NCI-H187 (cell line): ENCODE data around the gene SELENOP.
A peak's percentile ranks its signal among the peaks of the same experiment; 100 is the strongest.
"Not testable (repeated sequence)": the region's sequence is repeated elsewhere in the genome, so short reads cannot be mapped to it uniquely, and the experiment has no call there.

ENCODE experiments used
- DNase-seq, 2 experiments: peaks; one replicate each; lab custom pipeline; 2025; lab: John Stamatoyannopoulos, UW

The SELENOP gene, protein sequence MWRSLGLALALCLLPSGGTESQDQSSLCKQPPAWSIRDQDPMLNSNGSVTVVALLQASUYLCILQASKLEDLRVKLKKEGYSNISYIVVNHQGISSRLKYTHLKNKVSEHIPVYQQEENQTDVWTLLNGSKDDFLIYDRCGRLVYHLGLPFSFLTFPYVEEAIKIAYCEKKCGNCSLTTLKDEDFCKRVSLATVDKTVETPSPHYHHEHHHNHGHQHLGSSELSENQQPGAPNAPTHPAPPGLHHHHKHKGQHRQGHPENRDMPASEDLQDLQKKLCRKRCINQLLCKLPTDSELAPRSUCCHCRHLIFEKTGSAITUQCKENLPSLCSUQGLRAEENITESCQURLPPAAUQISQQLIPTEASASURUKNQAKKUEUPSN

DNA sequence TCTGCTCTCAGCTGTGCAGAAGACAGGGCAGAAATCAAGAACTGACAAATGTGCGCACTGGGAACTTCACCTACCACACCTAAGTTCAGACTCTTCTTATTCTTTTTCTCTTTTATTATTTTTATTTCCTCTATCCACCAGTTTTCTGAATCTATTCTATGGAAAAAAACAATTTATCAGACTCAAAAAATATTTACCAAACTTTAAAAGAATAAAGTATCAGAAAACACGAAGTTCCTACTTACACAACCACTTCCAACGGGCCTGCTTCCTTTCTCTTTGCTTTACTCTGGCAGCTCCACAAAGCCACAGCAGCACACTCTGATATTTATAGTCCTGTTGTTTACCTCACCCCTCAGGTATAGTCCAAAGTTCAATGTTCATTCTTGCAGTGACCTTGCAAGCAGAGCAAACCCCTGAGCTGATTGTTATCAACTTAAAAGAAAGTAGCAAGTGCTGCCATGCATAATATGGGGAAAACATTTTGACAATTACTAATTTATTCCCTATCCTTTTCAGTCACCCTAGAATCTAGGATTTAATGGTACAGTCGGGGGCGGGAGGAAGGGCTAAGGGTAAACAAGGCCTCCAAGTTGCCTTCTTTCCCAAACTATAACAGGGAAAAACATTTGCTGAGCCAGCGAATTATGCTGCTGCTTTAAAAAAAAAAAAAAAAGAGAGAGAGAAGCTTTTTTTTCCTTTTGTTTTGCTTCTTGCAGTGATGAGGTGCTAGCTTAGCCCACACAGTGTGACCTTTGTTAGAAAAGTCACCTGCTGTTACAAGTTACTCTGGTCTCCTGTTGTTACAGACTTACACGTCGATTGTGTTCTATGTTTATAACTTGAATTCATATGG, at the start of gene SELENOP:
SELENOP (minus strand) TSS at position 302 of the 856 bp plus-strand sequence. CDS start 3,539 bp downstream, outside the sequence.
- peak; percentile 15 to 47 for DNase-seq

DNA sequence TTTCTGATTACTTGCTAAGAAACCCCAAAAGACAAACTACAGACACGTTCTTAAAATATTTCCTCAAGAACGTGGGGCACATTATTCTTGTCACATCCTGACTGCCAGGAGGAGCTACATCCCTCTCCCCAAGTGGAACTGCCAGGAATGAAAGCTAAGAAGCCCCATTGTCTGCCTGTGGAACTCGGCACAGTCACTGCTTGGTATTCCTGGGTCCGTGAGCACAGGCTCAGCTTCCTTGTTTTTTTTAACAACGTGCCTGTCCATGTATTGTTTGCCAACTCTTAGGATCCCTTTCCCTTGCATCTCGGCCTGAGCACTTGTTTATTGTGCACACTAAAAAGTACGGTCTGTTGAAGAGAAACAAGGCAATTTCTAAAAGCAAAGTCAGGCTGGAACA, 47.0 kb upstream of the SELENOP start:
- no peak for DNase-seq

DNA sequence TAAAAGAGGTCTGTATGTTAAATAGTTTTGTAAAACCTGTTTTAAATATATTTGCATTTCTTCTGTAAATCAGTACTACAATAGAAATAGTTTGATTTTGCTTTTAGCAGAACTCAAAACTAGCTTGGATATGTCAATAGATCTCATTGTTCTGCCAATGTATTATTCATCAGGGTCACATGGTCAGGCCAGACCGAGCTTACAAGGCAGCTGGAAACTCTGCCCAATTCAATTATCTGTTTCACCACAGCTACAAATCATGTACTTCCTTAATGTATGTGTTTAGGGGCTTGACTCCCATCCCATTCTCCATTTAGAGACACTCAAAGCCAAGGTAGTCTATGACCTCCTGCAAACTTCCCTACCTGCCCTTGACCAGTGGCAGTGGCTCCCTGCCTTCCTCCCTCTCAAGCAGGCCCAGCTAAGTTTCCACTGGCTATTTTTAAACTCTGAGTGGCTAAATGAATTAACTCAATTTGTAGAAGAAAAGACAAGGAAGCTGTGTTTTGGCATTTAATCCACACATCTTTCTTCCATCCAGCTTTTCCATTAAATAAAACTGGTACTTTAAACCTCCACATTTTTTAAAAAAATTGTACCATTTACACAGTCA, 46.4 kb upstream of the SELENOP start:
- DNase-seq: no peak

DNA sequence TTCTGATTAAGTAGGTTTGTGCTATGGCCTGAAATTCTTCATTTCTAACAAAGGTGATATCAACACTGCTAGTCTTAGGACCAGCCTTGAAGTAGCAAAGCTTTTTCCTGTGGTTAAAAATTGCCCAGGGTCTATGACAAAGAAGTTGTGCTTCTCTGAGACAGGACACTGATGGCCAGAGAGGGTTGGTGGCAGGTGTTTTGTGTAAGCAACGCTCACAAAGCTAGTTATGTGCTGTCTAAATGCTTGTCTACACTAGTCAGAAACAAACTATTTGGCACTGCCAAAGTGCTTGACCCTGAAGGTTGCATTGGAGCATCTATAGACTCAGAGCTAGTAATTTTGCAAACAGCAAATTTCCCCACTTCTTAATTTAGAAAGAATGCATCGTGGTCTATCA, 44.1 kb upstream of the SELENOP start:
- DNase-seq: no peak

DNA sequence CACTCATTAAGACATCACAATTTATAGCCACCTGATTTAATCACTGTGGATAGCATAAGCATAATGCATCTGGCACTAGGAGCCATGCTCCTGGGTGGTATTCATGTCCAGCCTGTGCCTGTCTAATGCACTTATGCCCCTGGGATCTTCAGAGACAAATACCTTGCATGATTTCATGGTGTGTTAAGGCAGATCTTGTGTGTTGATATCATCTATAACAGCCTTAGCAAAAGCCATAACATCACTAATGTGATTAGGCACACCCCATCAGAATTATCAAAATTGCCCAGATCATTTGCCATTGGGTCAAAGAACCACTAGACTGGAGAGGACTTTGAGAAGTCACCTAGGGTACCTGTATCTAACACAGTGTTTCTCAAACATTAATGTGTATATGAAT, 43.7 kb upstream of the SELENOP start:
- DNase-seq: no peak

DNA sequence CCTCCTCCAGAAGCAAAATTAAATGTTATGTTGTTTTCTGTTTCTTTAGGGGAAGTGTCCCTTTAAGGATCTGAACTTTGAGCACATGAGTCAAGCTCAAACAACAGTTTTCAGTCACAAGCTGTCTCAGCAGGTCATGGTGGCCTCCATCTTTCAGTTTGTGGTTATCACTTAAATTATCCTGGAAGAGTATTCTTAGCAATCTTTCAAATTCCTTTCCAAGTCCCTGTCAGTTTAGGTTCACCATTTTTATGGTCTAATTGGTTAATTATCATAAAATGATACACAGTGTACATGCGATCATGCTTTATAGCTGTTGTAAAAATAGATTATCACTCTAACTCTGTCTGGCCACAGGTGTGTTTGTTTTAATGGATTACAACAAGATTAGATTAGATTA, 43.1 kb upstream of the SELENOP start:
- DNase-seq: no peak

DNA sequence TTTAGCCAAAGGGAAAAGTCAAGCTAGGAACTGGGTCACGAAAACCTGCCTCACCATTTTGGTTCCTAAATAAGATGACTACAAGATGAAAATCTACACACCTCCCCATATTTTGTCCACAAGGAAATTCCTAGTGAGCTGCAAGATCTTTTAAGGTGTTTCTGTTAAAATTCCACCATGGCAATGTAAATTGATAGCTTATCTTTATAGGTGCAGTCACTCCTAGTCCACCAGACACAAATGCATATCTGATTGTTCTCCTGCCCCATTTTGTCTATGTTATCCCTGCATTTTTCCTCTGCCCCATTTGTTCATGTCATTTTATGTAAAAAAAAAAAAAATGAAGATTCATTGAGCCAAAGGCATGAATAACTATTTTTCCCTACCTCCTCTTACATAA, 41.1 kb upstream of the SELENOP start:
- no peak for DNase-seq

DNA sequence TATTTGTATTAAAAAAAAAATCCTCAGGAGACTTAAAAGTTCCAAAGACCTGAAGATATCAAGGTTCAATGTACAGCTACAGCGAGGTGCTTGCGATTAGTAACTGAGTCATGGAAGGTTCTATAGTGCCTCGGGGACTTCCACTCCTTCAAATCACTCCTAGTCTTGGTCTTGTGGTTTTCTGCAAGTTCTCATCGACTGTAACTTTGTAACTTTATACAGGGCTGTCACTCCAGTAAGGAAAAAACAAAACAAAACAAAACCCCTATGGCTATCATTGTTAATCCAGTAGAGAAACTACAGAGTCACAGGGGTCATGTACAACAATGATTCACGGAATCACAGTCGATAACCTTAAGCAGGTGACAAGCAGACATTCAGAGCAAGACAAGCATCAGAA, 39.8 kb upstream of the SELENOP start:
- DNase-seq: no peak

DNA sequence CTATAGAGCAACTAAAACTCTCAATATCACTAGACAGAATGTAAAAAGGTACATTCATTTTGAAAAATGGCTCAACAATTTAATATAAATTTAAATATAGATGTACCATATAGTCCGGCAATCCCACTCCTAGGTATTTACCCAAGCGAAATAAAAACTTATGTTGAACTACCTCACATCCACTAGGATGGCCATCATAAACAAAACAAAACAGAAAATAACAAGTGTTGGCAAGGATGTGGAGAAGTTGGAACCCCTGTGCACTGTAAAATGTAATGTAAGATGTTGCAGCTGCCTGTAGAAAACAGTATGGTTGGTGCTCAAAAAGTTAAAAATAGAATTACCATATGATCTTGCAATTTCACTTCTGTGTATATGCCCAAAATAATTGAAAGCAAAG, 36.9 kb upstream of the SELENOP start:
- DNase-seq: no peak

DNA sequence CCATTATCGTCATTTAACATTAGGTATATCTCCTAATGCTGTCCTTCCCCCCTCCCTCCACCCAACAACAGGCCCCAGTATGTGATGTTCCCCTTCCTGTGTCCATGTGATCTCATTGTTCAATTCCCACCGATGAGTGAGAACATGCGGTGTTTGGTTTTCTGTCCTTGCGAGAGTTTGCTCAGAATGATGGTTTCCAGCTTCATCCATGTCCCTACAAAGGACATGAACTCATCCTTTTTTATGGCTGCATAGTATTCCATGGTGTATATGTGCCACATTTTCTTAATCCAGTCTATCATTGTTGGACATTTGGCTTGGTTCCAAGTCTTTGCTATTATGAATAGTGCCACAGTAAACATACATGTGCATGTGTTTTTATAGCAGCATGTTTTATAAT, 32.7 kb upstream of the SELENOP start:
- not testable (repeated sequence) for DNase-seq

DNA sequence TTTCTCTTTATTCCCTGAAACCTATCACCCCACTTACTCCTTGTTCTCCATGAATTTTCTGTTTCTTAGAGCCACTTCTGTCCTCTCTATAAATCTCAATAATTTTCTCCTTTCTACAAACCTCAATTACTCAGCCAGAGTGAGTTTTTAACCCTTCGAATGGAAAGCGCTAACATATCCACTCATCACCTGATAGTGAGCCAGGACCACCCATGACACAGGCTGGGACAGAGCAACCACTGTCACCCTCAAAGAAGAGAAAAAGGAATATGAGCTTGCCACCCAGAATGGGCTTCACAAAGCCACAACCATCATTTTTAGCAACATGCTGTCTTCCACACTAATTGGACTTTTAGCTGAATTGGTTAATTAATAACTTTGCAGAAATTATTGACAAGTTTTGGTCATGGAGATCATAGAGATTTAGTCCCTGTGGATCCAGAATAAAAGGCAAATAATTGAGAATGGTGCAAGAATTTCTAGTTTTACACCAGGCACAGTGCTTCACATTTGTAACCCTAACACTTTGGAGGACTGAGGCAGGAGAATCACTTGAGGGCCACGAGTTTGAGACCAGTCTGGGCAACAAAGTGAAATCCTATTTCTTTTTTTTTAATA, 32.1 kb upstream of the SELENOP start:
- DNase-seq: no peak

DNA sequence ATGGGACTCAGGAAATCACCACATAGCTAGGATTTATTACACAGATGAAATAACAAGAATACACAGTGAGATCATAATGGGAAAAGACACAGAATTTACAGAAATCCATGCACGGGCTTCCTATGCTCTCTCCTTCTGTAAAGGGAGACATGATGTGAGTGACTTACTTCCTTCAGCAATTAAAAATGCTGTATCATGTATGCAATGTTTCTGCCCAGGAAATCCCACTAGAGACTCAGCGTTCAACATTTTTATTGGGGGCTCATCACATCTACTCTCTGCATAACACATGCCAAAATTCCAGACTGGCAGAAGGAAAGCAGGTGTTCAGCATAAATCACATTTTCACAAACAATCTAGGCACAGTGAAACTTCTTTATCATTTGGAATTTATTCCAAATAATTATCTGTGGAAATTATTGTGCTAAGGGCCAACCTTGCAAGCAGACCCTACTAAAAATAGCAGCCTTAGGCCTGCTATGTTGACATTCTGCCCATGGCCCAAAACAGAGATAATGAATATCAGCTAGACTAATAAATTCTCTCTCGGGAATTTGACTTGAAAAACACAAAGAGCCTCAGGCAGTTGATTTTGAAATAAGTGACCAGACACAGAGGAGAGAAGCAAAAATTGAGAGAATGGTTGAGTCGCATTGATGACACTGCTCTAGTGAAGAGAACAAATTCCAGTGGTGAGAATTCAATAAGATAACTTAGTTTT, 31.4 kb upstream of the SELENOP start:
- no peak for DNase-seq

DNA sequence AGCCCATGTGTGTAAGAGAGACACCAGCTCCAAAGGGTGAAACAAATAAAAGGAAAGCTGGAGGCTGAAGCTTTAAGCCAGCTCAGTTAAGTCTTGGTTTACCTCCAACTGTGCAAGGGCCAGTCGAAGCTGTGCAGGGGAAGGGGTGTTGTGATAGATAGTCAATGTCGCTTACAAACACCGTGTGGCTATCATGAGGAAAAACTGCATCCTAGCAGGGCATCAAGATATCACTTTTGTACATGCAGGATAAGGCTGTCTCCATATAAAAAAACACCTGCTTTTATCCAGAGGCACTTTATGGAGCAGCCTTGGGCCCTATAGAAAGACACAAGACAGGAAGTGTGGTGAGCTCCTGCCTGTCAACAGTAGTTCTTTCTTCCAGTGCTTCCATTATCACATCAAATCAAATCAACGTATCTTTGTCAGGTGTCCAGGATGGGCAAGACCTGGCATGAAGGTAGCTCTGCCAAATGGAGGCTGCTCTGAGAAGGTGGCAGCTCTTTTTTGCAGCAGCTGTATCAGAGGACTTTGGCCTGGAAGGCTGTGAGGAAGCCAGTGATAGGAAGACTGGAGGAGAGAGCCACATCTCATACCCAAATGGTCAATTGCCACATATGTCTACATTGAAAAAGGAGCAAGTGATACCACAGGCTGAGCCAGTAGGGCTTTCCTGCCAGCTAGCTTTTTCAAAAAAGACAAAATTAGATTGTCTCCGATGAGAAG, 29.3 kb upstream of the SELENOP start:
- no peak for DNase-seq

DNA sequence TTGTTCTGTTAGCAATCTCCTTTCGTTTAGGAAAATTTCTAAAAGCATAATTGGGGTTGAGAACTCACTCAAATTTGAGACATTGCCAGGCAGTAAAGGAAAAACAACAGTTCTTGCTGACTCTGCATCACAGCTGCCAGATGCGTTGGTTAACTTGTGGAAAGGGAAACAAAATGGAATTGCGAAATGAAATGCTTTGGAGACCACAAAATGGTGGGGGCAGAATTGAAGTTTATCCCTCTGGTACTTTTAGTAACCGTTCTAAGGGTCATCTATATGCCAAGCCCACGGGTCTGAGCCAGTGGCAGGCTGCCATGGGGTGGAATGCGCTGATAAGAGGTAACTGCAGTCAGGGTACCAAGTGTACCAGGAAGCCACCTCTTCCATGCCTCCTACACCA, 28.6 kb upstream of the SELENOP start:
- DNase-seq: no peak

DNA sequence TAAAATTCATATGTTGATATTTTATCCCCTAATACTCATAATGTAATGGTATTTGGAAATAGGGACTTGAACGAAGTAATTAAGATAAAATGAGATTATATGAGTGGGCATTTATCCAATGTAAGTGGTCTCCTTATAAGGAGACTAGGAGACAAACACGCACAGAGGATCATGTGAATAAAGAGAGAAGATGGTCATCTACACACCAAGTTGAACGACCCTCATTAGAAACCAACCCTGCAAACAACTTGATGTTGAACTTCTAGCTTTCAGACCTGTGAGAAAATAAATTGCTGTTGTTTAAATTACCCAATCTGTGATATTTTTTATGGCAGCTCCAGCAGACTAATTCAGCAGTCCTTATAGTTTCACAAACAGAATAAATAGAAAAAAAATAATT, 27.5 kb upstream of the SELENOP start:
- DNase-seq: no peak

DNA sequence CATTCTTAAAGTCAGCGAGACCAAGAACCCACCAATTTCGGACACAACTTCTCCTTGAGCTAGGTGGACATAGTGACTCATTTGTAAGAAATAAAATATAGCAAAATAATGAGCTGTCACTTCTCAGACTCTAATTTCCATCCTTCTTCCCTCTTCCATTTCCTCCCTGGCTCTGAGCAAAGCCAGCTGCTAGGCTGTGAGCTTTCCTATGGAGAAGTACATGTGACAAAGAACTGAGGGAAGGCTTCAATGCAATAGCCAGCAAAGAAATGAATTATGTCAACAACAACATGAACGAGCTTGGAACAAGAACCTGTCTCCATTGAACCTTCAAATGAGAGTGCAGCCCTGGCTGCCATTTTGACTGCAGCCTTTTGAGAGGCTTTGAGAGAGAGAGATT, 25.9 kb upstream of the SELENOP start:
- no peak for DNase-seq

DNA sequence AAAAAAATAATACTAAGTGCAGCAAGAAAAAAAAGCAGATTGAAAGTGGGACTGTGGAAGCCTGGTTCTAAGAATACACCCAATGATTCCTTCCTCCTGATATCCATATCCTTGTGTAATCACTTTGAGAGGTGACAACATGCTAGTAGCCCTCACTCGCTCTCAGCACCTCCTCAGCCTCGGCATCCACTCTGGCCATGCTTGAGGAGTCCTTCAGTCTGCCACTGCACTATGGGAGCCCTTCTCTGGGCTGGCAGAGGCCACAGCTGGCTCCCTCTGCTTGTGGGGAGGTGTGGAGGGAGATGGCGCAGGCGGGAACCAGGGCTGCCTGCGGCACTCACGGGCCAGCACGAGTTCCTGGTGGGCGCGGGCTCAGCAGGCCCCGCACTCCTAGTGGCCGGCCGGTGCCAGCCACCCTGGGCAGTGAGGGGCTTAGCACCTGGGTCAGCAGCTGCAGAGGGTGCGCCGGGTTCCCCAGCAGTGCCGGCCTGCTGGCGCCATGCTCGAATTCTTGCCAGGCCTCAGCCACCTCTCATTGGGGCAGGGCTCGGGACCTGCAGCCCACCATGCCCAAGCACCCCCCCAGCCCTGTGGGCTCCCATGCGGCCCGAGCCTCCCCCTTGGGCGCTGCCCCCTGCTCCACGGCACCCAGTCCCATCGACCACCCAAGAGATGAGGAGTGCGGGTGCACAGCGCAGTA, 24.5 kb upstream of the SELENOP start:
- DNase-seq: no peak

DNA sequence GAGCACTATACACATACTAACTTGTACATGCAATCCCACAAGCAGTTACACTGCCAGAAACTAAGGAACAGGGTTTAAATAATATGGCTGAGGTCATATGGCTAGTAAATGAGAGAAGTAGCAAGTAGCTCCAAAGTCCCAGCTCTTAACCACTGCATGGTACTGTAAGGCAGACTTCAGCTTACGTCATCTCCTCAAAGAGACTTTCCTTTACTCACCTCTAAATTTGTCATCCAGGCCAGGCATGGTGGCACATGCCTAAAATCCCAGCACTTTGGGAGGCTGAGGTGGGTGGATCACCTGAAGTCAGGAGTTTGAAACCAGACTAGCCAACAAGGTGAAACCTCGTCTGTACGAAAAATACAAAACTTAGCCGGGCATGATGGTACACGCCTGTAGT, 20.4 kb upstream of the SELENOP start:
- DNase-seq: no peak

DNA sequence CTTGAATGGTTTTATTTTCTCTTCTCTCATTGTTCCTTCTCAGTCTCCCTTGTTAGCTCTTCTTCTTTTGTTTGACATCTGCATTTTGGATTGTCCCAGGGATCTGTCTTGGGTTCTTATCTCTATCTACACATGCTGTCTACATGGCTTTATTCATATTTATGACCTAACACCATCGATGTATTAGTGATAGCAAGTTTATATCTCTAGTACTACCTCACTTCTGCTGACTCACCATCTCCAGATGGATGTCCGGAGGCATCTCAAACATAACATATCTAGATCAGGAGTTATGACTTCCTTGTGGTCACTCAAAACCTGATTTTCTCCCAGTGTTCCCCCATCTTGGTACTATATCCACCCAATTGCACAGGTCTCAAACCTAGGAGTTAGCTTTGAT, 19.2 kb upstream of the SELENOP start:
- no peak for DNase-seq

DNA sequence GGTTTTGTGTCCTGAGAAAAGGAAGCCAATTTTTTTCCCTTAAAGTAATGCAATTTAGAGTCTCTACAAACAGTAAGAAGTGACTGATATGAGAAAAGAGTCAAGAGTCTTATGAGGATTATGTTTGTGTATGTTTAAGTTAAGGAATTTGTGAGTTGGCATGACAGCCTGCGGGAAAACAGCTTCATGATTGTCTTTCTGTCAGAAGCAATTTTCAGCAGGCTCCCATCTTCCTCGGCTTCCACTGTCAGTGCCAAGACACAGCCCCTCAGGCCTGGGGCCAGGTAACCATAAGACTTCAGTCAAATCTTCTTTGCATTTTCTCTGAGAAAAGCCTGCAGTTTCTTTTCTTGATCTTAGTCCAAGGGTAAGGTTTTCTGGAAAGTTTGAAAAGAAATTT, 17.0 kb upstream of the SELENOP start:
- DNase-seq: no peak
